Mononuclear cell (primary cell): Measurements from ENCODE around the gene DYNLL1. TPM values are rescaled to one million over a fixed set of nuclear protein-coding genes. Genes with fewer than 3 reads are reported as not detected.
"Not testable (repeated sequence)": the region's sequence is repeated elsewhere in the genome, so short reads cannot be mapped to it uniquely, and the experiment has no call there.

Experiments used
- H3K27me3 ChIP-seq: 2 replicates; pipeline ENCODE4 v1.6.0; 2011; ENCODE audit warnings: low read length, control low read depth; ENCODE audit not compliant: insufficient read depth
- H3K4me1 ChIP-seq: 2 replicates; pipeline ENCODE4 v1.5.1; 2011; ENCODE audit warnings: mild to moderate bottlenecking, low read length, control low read depth; ENCODE audit not compliant: insufficient read depth
- H3K4me3 ChIP-seq: 2 replicates; pipeline ENCODE4 v1.5.1; 2011; ENCODE audit warnings: mild to moderate bottlenecking, low read length, moderate library complexity
- H3K9me3 ChIP-seq: 2 replicates; pipeline ENCODE4 v1.5.1; 2011; ENCODE audit warnings: low read depth, mild to moderate bottlenecking, control low read depth, low read length
- total RNA-seq: library from RNA; depleted of rRNA; stranded (reverse); fragments of >200 nt; gene quantifications from one replicate; pipeline ENCODE4 v1.2.3, GENCODE V29; 2012

DYNLL1 gene
- total RNA-seq, 1 donor, result 34.0 TPM

DNA sequence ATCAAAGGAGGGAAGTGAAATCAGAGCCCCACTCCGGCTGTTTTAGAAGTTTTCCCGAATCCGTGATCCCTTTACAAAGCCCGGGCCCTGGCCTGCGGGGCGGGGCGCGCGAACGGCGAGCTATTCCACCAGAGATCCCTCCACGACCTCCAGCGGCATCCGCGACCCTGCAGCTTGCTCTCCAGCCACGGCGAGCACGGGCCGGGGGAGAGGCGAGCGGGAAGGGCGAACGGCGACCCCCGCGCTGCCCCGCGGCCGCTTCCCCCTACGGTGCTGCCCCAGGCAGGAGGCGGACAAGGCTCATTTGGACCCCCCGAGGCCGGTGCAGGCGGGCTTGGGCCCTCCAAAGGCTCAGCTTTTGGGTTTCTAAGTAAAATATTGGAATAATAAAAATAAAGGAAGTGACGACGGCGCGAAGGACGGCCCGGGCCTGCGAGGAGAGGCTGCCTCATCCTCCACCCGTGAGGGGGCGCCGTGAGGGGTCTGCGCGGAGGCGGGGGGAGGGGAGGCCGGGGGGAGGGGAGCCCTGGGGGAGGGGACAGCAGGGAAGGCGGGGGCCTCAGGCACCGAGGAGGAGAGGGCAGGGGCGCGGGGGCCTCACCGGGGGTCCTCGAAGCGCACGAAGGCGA, 27.0 kb upstream of the DYNLL1 start:
- Histone ChIP-seq H3K4me1 (peaks cover 41% of the 10 kb centered on the region), H3K4me3 (peak overlapping the region; percentile 76), H3K27me3 (no peaks in the 10 kb centered on the region), H3K9me3 (no peaks in the 10 kb centered on the region)

DNA sequence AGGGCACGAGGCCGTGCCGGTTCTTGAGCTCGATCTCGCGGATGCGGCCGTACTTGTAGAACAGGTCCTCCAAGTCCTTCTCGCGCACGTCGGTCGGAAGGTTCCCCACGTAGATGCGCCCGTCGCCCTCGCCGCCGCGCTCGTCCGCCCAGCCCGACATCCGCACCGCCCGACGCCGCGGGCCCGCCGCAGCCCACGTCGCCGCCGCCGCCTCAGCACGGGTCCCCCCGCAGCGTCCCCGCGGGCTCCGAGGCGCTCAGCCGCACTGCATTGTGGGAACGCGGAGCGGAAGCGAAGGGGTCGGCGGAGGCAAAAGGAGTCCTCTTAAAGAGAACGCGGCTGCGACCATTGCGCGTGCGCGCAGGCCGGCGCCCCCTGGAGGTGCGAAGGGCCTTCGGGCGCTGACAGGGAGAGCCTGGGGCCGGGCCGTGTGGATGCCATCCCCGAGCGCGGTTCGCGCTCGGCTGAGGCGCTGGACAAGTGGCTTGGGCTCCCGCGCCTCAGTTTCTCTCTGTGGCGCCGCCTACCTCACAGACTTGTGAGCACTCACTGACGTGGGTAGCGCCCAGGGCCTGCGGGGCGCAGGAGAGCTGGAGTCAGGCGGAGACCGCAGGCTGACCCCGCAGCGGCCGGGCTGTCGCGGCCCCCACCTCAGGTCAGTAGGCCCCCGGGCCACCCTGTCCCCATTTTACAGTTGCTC, 26.3 kb upstream of the DYNLL1 start, which contains the start of gene SRSF9:
Gene SRSF9, minus strand, starts transcription at position 299 of the 700 bp plus-strand sequence. Its CDS starts 139 bp downstream, at position 160.
- Histone ChIP-seq H3K4me1 (peaks cover 46% of the 10 kb centered on the region), H3K9me3 (no peaks in the 10 kb centered on the region), H3K27me3 (no peaks in the 10 kb centered on the region), H3K4me3 (peak within 1 kb of the TSS; percentile 76)

DNA sequence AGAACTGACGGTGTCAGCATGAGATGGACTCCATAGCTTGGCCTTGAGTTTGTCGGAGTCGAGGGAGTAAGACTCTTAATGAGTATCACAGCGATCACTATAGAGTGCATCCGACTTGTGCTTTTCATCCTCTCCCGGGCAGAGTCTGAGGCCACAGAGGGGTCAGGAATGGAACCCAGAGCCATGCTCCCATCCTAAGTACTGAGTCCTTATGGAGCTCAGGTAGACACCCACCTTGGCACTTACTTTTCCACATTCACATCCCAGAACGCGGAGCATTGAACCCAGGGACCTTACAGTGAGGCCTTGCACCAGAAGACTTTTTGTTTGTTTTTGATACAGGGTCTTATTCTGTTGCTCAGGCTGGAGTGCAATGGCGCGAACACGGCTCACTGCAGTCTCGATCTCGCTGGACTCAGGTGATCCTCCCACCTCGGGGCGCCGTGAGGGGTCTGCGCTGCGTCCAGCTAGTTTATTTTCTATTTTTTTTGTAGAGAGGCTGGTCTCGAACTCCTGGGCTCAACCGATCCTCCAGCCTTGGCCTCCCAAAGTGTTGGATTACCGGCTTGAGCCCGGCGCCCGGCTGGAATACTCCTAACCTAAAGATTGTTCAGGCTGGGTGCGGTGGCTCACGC, 25.6 kb upstream of the DYNLL1 start:
- no peaks in the 10 kb centered on the region for H3K27me3 ChIP-seq
- no peaks in the 10 kb centered on the region for H3K9me3 ChIP-seq
- H3K4me3 ChIP-seq, result peak overlapping the region; percentile 76
- H3K4me1 ChIP-seq, result peaks cover 50% of the 10 kb centered on the region

DNA sequence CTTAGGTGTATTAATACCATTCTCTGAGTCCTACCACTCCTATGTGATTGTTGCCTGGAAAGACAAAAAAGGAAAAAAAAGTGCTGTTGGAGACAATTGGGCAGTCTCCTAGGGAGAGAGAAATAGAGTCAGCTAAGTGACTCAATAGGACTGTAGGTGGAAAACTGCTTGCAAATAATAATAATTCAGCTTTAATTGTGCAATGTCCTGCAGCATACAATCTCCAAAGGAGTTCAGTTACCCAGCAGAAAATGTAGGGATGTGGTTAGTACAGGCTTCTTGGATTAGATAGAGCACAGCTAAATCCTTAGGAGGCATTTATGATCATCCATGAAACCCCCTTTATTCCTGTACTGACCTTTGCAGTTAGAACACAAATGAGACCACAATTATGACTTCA, 23.4 kb upstream of the DYNLL1 start:
- Histone ChIP-seq H3K4me3 (no peak overlapping the region), H3K9me3 (no peaks in the 10 kb centered on the region), H3K4me1 (peaks cover 34% of the 10 kb centered on the region), H3K27me3 (no peaks in the 10 kb centered on the region)

DNA sequence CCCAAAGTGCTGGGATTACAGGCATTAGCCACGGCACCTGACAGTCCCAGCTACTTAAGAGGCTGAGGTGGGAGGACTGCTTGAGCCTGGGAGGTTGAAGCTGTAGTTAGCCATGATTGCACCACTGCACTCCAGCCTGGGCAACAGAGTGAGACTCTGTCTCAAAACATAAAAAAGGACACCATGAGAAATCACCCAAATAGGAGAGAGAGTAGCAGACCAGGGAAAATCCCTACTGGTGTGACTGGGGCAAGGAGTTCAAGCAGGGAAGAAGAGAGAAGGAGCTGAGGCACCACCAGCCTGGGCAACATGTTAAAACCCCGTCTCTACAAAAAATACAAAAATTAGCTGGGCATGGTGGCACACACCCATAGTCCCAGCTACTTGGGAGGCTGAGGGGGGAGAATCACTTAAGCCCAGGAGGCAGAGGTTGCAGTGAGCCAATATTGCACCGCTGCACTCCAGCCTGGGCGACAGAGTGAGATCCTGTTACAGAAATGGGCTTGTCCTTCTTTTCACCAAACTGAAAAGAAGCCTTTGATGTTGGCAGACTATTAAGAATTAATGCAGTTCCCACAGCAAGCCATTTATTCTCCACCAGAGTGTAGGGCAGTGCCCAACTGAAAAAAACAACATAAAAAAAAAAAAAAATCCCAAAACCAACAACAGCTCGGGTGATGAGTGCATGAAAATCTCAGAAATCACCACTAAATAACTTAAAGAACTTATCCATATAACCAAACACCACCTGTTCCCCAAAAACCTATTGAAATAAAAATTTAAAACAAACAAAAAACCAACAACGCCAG, 21.9 kb upstream of the DYNLL1 start:
- Histone ChIP-seq H3K4me1 (peaks cover 20% of the 10 kb centered on the region), H3K9me3 (no peaks in the 10 kb centered on the region), H3K27me3 (no peaks in the 10 kb centered on the region), H3K4me3 (no peak overlapping the region)

DNA sequence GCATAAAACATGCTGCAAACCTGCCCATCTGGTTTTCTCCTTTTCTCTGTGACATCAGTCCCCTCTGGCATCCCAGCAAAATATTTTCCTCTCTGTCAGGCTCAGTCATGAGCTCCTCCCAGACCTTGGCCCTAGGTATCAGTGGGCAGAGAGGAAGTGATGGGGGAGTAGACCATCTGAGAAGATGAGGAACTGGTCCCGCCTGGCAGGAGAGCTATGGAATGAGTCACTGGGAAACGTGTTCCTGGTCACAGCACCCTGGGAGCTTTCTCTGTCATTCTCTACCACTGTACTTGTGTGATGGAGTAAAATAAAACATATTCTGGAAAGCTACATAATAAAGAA, 21.3 kb upstream of the DYNLL1 start:
- peaks cover 22% of the 10 kb centered on the region for H3K4me1 ChIP-seq
- no peak overlapping the region for H3K4me3 ChIP-seq
- H3K9me3 ChIP-seq, result no peaks in the 10 kb centered on the region
- H3K27me3 ChIP-seq, result no peaks in the 10 kb centered on the region

DNA sequence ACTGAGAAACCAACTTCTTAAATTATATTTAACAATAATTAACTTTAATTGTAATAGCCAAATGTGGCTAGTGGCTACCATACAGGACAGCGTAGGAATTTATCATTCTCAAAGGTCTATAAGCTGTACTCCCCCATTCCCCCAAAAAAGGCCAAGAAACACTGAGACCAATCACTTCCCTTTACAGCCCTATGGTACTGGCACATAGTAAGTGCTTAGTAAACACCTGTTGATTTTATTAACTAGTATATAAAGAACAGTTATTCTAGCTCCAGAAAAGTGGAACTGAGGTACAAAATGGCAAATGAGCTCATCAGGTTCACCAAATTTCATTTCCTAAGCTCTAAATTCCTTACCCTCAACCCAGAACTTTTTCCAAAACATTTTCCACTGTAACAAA, 20.3 kb upstream of the DYNLL1 start:
- H3K4me1 ChIP-seq, result peaks cover 22% of the 10 kb centered on the region
- no peaks in the 10 kb centered on the region for H3K9me3 ChIP-seq
- no peaks in the 10 kb centered on the region for H3K27me3 ChIP-seq
- H3K4me3 ChIP-seq, result no peak overlapping the region

DNA sequence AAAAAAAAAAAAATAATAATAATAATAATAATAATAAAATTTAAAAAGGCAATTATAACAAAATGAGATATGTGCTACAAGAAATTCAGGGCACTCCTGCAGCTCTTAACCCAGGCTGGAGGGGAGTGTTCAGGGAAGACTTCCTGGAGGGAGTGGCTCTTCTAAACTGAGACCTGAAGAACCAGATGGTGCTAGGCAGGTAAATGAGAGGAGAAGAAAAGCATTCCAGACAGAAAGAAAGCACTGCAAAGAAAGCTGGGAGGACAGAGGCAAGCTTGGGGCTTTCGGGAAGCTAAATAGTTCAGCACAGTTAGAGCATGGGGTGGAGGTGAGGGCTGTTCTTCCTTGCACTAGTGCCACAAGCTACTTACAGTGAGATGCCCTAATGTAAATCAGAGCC, 16.5 kb upstream of the DYNLL1 start:
- Histone ChIP-seq H3K9me3 (no peaks in the 10 kb centered on the region), H3K27me3 (no peaks in the 10 kb centered on the region), H3K4me3 (no peak overlapping the region), H3K4me1 (peaks cover 30% of the 10 kb centered on the region)

DNA sequence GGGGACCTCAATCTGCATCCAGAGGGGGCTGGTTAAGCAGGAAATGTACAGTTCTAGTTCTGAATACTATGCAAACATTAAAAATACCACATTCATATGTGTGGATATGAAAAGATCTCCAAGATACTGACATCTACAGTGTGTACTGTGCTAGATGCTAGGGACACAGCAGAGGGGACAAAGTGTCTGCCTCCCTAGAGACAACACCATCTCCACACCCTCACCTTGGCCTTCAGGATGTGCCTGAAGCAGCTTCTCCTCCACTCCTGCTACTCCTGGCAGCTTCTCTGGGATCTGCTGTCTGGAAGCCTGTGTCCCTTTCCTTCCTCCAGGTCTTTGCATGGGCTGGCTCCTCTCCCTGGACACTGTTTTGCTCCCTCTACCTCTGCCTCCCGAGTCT, 15.7 kb upstream of the DYNLL1 start:
- Histone ChIP-seq H3K9me3 (no peaks in the 10 kb centered on the region), H3K27me3 (no peaks in the 10 kb centered on the region), H3K4me1 (peaks cover 25% of the 10 kb centered on the region), H3K4me3 (no peak overlapping the region)

DNA sequence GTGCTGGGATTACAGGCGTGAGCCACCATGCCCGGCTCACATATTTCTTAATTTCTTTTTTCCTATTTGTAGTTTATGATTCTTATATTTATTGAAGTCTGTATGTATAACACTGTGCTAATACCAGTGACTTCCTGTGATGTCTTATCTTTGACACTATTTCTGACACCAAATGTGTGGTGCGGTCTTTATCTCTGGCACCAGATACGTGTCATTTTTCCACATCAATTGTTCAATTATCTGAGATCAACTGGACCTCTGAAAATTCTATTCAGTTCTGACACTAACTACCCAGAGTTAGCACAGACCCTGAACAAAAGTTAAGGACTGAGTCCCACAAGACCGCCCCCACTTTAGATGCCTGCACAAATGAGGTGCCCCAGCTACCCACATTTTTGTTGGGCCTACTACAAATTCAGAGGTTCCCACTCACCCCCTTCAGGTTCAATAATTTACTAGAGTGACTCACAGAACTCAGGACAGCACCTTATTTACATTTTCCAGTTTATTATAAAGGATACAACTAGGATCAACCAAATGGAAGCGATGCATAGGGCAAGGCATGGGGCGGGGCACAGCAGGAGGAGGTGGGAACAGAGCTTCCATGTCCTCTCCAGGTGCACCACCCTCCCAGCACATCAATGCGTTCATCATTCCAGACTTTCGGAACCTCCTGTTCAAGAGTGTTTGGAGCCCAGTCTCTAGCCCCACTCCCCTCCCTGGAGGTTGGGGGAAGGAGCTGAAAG, 14.7 kb upstream of the DYNLL1 start:
- Histone ChIP-seq H3K9me3 (no peaks in the 10 kb centered on the region), H3K4me1 (peaks cover 25% of the 10 kb centered on the region), H3K27me3 (no peaks in the 10 kb centered on the region), H3K4me3 (no peak overlapping the region)

DNA sequence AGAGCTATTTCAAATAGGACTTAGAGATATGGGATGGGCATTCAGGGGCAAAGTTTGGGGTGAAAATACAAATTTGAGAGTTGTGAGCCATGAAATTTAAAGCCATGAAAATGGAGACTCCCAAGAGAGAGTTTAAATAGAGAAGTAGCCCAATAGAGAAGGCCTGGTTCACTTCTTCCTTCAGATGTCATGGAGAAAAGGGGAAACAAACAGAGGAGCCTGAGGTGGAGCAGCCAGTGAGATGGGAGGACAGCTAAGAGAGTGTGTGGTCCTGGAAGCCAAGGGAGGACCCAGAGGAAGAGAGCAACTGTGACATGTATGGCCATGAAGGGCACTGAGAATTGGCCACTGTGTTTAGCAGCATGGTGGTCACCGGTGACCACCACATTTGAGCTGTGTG, 12.3 kb upstream of the DYNLL1 start:
- Histone ChIP-seq H3K9me3 (no peaks in the 10 kb centered on the region), H3K27me3 (no peaks in the 10 kb centered on the region), H3K4me3 (no peak overlapping the region), H3K4me1 (peaks cover 25% of the 10 kb centered on the region)

DNA sequence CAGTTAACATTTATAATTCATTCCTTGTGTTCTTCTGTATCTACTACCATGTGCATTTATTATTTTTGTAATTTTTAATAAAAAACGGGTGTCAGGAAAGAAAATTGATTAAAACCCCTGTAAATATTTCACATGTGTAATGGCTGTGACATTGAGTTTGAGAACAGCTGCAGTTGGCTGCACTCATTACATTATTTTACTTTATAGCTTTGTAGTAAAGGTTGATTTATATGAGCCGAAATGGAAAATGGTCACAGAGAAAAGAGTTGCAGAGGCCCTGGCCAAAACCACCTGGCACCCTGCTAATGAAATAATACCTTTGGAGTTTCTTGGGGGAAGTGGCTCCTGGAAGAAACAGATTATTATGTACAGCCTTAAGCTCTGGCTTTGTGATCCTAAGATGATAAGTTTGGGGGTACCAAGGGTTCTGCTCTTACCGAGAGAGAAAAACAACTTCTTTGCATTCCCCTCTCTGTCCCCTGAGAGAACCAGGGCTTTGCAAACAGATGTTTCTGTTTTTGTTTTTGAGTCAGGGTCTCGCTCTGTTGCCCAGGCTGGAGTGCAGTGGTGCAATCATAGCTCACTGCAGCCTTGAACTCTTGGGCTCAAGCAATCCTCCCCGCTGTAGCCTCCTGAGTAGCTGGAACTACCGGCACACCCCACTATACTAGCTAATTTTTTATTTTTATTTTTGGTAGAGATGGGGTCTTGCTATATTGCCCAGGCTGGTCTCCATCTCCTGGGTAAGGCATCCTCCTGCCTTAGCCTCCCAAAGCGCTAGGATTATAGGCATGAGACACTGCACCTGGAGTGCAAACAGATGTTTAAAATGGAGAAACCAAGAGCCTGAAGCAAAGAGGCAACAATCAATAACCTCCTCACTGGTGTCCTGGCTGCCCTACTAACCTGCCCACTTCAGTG, 9.7 kb upstream of the DYNLL1 start:
- no peaks in the 10 kb centered on the region for H3K27me3 ChIP-seq
- H3K4me1 ChIP-seq, result peaks cover 12% of the 10 kb centered on the region
- H3K9me3 ChIP-seq, result no peaks in the 10 kb centered on the region
- H3K4me3 ChIP-seq, result no peak overlapping the region

DNA sequence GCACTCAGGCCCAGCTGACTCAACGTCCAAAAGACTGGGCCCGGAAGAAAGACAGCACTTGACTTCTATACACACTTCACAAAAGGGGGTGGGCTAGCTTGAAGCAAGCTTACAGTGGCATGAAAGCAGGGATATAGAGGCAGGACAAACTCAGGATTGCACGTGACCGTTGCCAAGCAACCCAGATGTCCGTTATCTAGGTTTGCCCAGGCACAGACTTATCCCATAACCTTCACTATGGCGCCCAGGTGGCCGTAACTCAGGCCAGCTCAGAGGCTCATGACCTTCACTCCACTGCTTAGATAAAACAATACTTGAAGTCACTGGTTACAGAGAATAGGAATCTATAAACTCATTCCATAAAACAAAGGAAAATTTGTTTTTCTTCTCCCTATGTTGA, 8.4 kb upstream of the DYNLL1 start:
- H3K4me3 ChIP-seq, H3K9me3 ChIP-seq, H3K4me1 ChIP-seq, H3K27me3 ChIP-seq: not testable (repeated sequence)
